Islet precursor cell (in vitro differentiated cells): ENCODE data around the gene SLC10A7.

ENCODE experiments used
- DNase-seq: peaks from one replicate; pipeline ENCODE4 v3.0.0-alpha.2; 2018

The SLC10A7 gene

GRCh38 chr4:146245850-146246249, 275.9 kb downstream of the SLC10A7 start:
- DNase-seq: no peak

- DNase-seq: no peak
These were observed 276.5 kb downstream of the SLC10A7 start for GRCh38 chr4:146245246-146245645.

GRCh38 chr4:146244496-146244895, 277.2 kb downstream of the SLC10A7 start:
- DNase-seq: no peak

- no peak for DNase-seq
These were observed 277.9 kb downstream of the SLC10A7 start for GRCh38 chr4:146243883-146244277.

- DNase-seq: no peak
These were observed 278.4 kb downstream of the SLC10A7 start for GRCh38 chr4:146243141-146243882.

GRCh38 chr4:146238107-146238506, 283.6 kb downstream of the SLC10A7 start:
- DNase-seq: no peak

- DNase-seq: no peak
These were observed 284.6 kb downstream of the SLC10A7 start for GRCh38 chr4:146237092-146237491.

GRCh38 chr4:146236216-146236615, 285.5 kb downstream of the SLC10A7 start:
- DNase-seq: no peak

- DNase-seq: no peak
These were observed 286.0 kb downstream of the SLC10A7 start for GRCh38 chr4:146235654-146236177.

GRCh38 chr4:146232131-146232722, 289.5 kb downstream of the SLC10A7 start:
- no peak for DNase-seq

GRCh38 chr4:146229406-146229805, 292.3 kb downstream of the SLC10A7 start:
- DNase-seq: no peak

GRCh38 chr4:146224326-146224966, 297.3 kb downstream of the SLC10A7 start:
- no peak for DNase-seq

GRCh38 chr4:146222313-146222712, 299.4 kb downstream of the SLC10A7 start:
- peak; percentile 85 for DNase-seq

- DNase-seq: no peak
These were observed 307.5 kb downstream of the SLC10A7 start, which contains the start of gene REELD1 for GRCh38 chr4:146214238-146214637. REELD1 (plus strand) TSS chr4:146214538; CDS start chr4:146216953, 2,415 bp downstream.

GRCh38 chr4:146212781-146213180, 309.0 kb downstream of the SLC10A7 start:
- DNase-seq: no peak

GRCh38 chr4:146211440-146211839, 310.3 kb downstream of the SLC10A7 start:
- no peak for DNase-seq

GRCh38 chr4:146210890-146211289, 310.9 kb downstream of the SLC10A7 start:
- DNase-seq: no peak

GRCh38 chr4:146207410-146207809, 314.3 kb downstream of the SLC10A7 start:
- DNase-seq: no peak
